Caco-2 (cell line): ENCODE data around the gene NLRP13. TPM values are rescaled to one million over a fixed set of nuclear protein-coding genes. Genes with fewer than 3 reads are reported as not detected.

Experiments used
- BruUV-seq: library from RNA; stranded (reverse); fragments of 400-500 nt; replicated peaks from 2 replicates; lab custom pipeline; 2021; lab: Mats Ljungman, UMichigan
- CTCF ChIA-PET: fragments of 300-600 bp; sonication (Branson Sonifier 250); formaldehyde crosslinking; loops from one replicate; lab custom pipeline; 2022; ENCODE audit warnings: antibody characterized with exemption; lab: Charles Lee
- POLR2A ChIA-PET: fragments of 300-600 bp; sonication (Branson Sonifier 250); formaldehyde crosslinking; loops from one replicate; lab custom pipeline; 2022; ENCODE audit warnings: antibody characterized with exemption; lab: Charles Lee
- DNase-seq, 2 experiments: peaks; one replicate each; pipeline versions ENCODE4 v3.0.0 to v3.0.0-alpha.2; 2020 to 2022
- H3K27me3 ChIP-seq: replicated peaks from 2 replicates; pipeline ENCODE4 v1.6.0; 2011; ENCODE audit warnings: low read length; ENCODE audit not compliant: control insufficient read depth, insufficient read depth
- H3K36me3 ChIP-seq: 2 replicates; pipeline ENCODE4 v1.5.1; 2011; ENCODE audit warnings: low read length; ENCODE audit not compliant: control insufficient read depth, insufficient read depth
- H3K4me1 ChIP-seq: fragments of 250-450 bp; sonication (Bioruptor Pico); 2 replicates; pipeline ENCODE4 v1.5.1; 2020; ENCODE audit warnings: mild to moderate bottlenecking
- H3K4me3 ChIP-seq: 2 replicates; pipeline ENCODE4 v1.5.1; 2011; ENCODE audit warnings: low read depth, mild to moderate bottlenecking, control low read depth, low read length
- H3K9me3 ChIP-seq: fragments of 250-450 bp; sonication (Bioruptor Pico); 2 replicates; pipeline ENCODE4 v1.5.1; 2020; ENCODE audit warnings: mild to moderate bottlenecking, moderate library complexity
- H3K27ac Mint-ChIP-seq: one replicate; pipeline ENCODE4 v1.8.0; 2022; ENCODE audit warnings: mixed read lengths; ENCODE audit not compliant: unreplicated experiment
- H3K27me3 Mint-ChIP-seq: one replicate; pipeline ENCODE4 v1.8.0; 2022; ENCODE audit warnings: mixed read lengths; ENCODE audit not compliant: insufficient read depth, unreplicated experiment
- H3K36me3 Mint-ChIP-seq: one replicate; pipeline ENCODE4 v1.8.0; 2022; ENCODE audit warnings: mild to moderate bottlenecking, mixed read lengths; ENCODE audit not compliant: insufficient read depth, unreplicated experiment
- H3K4me1 Mint-ChIP-seq: one replicate; pipeline ENCODE4 v1.8.0; 2022; ENCODE audit warnings: low read depth, mixed read lengths; ENCODE audit not compliant: unreplicated experiment
- H3K4me3 Mint-ChIP-seq: one replicate; pipeline ENCODE4 v1.8.0; 2022; ENCODE audit warnings: mild to moderate bottlenecking, moderate library complexity, mixed read lengths; ENCODE audit not compliant: unreplicated experiment
- H3K9me3 Mint-ChIP-seq: one replicate; pipeline ENCODE4 v1.8.0; 2022; ENCODE audit warnings: mixed read lengths; ENCODE audit not compliant: unreplicated experiment
- intact Hi-C: fragments of 100-400 bp; cut with micrococcal nuclease; formaldehyde crosslinking; loops from one replicate; pipeline ENCODE4 v1.10.0; 2022; ENCODE audit not compliant: unreplicated experiment
- total RNA-seq: library from RNA; stranded (reverse); gene quantifications from 2 replicates; pipeline ENCODE4 v1.2.3, GENCODE V29; 2022
- TF ChIP-seq, protein P1 (sequence below), 2 experiments: fragments of 200-600 bp in 1 of 2; IDR thresholded peaks; 1 replicate in 1 of 2; 2 replicates in 1 of 2; pipeline versions ENCODE4 v1.5.1 to v1.8.0; 2011 to 2022; ENCODE audit warnings: antibody characterized with exemption in 1 of 2, control low read depth in 1 of 2, inconsistent platforms in 1 of 2, low read depth in 1 of 2, low read length in 1 of 2, mild to moderate bottlenecking in 1 of 2, moderate library complexity in 1 of 2; ENCODE audit not compliant: insufficient read depth in 1 of 2, severe bottlenecking in 1 of 2, unreplicated experiment in 1 of 2

The NLRP13 gene
- total RNA-seq, 1 experiment from 2014 or later: not detected

- Histone ChIP-seq H3K4me3 (no peak overlapping the region), H3K36me3 (no peaks in the 10 kb centered on the region), H3K27me3 (no peaks in the 10 kb centered on the region), H3K9me3 (no peaks in the 10 kb centered on the region), H3K4me1 (no peaks in the 10 kb centered on the region)
- Mint-ChIP-seq H3K9me3 (peaks cover 19% of the 10 kb centered on the region), H3K27me3 (peaks cover 12% of the 10 kb centered on the region), H3K4me3 (no peak overlapping the region), H3K36me3 (no peaks in the 10 kb centered on the region), H3K27ac (no peak overlapping the region), H3K4me1 (no peaks in the 10 kb centered on the region)
- intact Hi-C loops: no loop called here
- CTCF ChIA-PET: no interaction called here
- TF ChIP-seq, protein P1, sequence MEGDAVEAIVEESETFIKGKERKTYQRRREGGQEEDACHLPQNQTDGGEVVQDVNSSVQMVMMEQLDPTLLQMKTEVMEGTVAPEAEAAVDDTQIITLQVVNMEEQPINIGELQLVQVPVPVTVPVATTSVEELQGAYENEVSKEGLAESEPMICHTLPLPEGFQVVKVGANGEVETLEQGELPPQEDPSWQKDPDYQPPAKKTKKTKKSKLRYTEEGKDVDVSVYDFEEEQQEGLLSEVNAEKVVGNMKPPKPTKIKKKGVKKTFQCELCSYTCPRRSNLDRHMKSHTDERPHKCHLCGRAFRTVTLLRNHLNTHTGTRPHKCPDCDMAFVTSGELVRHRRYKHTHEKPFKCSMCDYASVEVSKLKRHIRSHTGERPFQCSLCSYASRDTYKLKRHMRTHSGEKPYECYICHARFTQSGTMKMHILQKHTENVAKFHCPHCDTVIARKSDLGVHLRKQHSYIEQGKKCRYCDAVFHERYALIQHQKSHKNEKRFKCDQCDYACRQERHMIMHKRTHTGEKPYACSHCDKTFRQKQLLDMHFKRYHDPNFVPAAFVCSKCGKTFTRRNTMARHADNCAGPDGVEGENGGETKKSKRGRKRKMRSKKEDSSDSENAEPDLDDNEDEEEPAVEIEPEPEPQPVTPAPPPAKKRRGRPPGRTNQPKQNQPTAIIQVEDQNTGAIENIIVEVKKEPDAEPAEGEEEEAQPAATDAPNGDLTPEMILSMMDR (IDR thresholded peaks at IDR 0.05; ENCODE audit: insufficient read depth in 1 of 2, low read depth in 1 of 2, low read length in 1 of 2, severe bottlenecking in 1 of 2, unreplicated experiment in 1 of 2): no peak
- POLR2A ChIA-PET: no interaction called here
- no TSS peak for BruUV-seq
- no peak for DNase-seq
Measured at GRCh38 chr19:55907286-55907685, 24.9 kb downstream of the NLRP13 start.

- intact Hi-C loops: no loop called here
- BruUV-seq: no TSS peak
- Mint-ChIP-seq H3K27me3 (peaks cover 6% of the 10 kb centered on the region), H3K4me3 (no peak overlapping the region), H3K4me1 (no peaks in the 10 kb centered on the region), H3K27ac (no peak overlapping the region), H3K9me3 (no peaks in the 10 kb centered on the region), H3K36me3 (no peaks in the 10 kb centered on the region)
- TF ChIP-seq, protein P1 (IDR thresholded peaks at IDR 0.05; ENCODE audit: insufficient read depth in 1 of 2, low read depth in 1 of 2, low read length in 1 of 2, severe bottlenecking in 1 of 2, unreplicated experiment in 1 of 2): no peak
- H3K9me3 ChIP-seq: no peaks in the 10 kb centered on the region
- no peaks in the 10 kb centered on the region for H3K4me1 ChIP-seq
- ChIA-PET CTCF (no interaction called here), POLR2A (no interaction called here)
- DNase-seq: no peak
- no peak overlapping the region for H3K4me3 ChIP-seq
- H3K27me3 ChIP-seq: no peaks in the 10 kb centered on the region
- no peaks in the 10 kb centered on the region for H3K36me3 ChIP-seq
Measured at GRCh38 chr19:55902080-55902751, 29.9 kb downstream of the NLRP13 start.

- Mint-ChIP-seq H3K4me3 (no peak overlapping the region), H3K9me3 (no peaks in the 10 kb centered on the region), H3K27ac (no peak overlapping the region), H3K36me3 (no peaks in the 10 kb centered on the region), H3K27me3 (peaks cover 8% of the 10 kb centered on the region), H3K4me1 (no peaks in the 10 kb centered on the region)
- ChIA-PET POLR2A (no interaction called here), CTCF (no interaction called here)
- H3K27me3 ChIP-seq: no peaks in the 10 kb centered on the region
- H3K4me1 ChIP-seq: no peaks in the 10 kb centered on the region
- TF ChIP-seq, protein P1 (IDR thresholded peaks at IDR 0.05; ENCODE audit: insufficient read depth in 1 of 2, low read depth in 1 of 2, low read length in 1 of 2, severe bottlenecking in 1 of 2, unreplicated experiment in 1 of 2): no peak
- no peak for DNase-seq
- H3K9me3 ChIP-seq: no peaks in the 10 kb centered on the region
- intact Hi-C loops: no loop called here
- BruUV-seq: no TSS peak
- no peak overlapping the region for H3K4me3 ChIP-seq
- H3K36me3 ChIP-seq: no peaks in the 10 kb centered on the region
Measured at GRCh38 chr19:55901369-55902079, 30.6 kb downstream of the NLRP13 start.
